GM18870 (cell line): Measurements from ENCODE around the gene IQSEC3.

Experiments
- ATAC-seq: cut with Tn5 transposase; IDR thresholded peaks from one replicate; pipeline ENCODE4 v1.9.1; 2021; ENCODE audit warnings: moderate library complexity; ENCODE audit not compliant: unreplicated experiment

IQSEC3 gene

DNA sequence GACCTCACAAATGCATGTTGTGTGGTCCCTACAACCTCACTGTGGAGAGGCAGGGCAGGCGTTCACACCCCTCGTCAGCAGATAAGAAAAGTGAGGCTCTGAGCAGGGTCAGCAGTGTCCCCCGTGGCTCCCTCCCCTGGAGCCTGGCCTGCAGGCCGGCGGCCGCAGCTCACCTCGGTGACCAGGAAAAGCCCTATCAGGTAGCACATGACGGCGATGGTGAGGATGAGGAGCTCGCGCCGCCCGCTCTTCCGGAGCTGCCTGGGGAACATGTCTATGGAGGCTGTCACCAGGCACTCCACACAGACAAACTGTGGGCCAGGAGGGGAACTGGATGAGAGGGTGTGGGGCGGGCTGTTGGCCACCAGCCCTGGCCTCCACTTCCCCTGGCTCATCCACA, 129.4 kb downstream of the IQSEC3 start:
- ATAC-seq, result no peak

DNA sequence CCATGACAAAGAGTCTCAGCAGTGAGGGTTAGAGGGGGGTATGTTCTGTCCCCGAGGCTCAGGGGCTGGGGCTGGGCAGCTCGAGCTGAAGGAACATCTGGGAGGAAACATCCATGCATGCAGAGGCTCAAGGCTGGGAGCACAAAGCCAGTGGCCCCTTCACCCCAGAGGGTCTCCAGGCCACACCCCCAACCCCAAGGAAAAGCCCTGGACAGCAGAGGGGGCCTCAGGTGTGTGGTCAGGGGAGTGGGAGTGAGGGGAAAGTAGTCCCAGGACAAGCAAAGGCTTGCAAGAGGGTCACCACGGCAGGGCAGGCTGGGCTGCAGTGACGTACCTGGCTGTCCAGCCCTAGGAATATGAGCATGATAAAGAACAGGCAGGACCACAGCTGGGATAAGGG, 129.9 kb downstream of the IQSEC3 start:
- ATAC-seq, result no peak

DNA sequence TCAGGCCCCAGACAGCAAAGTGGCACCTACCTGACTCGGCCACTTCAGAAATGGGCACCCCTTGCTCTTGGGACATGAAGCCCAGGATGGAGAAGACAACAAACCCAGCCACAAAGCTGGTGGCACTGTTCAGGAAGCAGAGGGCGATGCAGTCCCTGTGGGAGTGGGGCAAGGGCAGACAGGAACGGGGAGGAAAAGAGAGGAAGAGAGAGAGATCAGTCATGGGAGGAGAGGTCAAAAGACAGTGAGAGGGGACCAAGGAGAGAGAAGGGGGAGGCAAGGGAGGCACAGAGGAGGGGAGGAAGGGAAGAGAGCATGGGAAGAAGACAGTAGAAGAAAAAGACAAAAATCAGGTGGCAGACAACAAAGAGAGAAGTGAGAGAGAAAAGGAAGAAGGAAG, 130.8 kb downstream of the IQSEC3 start:
- no peak for ATAC-seq

DNA sequence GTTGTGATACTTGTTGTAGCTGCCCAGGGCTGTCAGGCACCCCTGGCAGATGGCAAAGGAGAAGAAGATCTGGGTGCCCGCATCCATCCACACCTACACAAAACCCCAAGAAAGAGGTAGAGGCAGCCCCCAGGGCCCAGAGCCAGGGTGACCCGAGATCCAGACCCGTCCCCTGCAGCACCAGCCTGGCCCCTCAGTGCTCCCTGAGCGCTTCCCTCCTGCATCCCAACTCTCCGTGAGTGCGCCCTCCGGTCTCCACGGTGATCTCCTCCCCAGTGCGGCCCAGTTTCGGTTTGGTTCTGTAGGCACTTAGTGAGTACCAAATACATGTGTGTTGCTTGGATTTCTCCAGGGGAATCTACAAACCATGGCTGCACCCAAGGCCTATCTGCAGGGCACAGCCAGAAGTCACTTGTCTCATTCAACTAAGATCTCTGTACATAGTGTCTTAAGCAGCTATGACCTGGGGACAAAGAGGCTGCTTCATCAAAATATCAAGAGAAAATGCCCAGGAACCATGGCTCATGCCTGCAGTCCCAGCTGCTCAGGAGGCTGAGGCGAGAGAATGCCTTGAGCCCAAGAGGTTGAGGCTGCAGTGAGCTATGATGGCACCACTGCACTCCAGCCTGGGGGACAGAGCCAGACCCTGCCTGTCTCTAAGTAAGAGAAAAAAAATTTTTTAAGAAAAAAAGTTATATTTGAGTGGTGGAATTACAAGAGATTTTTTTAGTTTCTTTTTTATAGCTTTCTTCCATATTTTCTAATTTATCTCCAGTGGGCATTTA, 131.5 kb downstream of the IQSEC3 start:
- ATAC-seq, result no peak

DNA sequence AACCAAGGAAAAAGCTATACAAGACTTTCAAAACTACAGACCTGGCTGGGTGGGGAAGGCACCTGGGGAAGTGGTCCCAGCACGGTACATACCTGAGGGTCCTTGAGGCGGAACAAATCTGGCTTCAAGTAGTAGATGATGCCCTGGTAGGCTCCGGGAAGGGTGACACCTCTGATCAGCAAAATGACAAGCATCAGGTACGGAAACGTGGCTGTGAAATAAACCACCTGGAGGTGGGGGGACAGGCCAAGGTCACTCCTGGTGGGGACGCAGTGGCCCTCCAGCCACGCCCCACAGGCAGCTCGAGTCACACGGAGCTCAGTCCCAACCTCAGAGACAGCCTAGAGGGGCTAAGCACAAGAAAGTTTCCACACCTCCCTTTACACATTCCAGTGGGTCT, 132.1 kb downstream of the IQSEC3 start:
- no peak for ATAC-seq

DNA sequence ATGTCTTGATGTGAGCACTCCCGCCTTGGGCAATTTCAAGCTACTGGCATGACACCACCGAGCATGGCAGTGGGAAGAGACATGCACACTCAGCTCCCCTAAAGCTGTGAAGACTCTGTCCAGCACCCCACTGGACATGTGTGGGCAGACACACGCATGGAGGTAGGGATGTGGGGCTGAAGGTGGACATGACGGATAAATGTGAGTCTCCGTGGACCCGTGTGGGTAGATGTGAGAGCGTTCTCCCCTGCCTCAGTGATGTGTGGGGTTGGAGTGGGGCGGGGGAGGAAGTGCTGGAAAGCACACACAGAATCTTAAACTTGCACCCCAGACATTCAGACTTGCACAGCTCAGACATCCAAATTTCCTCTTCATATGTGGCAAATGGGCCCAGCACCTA, 134.8 kb downstream of the IQSEC3 start:
- ATAC-seq, result no peak

DNA sequence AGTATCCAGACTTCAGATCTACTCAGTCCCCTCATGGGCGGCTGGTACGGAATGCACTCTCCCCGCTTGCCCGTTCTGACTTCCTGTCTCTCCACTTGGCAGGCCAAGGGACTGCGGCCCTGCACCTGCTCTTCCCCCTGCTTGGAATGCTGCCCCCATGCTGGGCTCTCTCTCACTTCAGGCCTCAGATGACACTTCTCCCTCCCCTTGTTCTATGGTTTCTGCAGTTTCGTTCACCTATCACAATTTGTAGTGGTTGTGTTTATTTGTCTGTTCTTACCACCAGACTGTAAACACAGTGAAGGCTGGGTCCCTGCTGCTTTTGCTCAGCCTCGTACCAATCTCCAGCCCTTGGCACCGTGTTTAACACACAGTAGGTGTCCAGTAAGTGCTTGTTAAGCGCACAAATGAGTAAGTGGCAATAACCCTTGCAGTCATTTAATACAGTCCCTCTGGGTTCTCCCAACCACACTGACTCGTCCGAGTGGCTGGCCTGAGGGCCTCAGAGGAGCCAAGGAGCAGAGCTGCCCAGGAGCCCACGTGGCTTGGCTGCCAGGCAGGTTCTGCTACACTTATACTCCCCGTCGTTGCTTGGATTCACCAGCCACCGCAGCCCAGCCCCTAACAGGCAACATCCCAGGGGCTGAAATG, 135.6 kb downstream of the IQSEC3 start:
- ATAC-seq, result no peak

DNA sequence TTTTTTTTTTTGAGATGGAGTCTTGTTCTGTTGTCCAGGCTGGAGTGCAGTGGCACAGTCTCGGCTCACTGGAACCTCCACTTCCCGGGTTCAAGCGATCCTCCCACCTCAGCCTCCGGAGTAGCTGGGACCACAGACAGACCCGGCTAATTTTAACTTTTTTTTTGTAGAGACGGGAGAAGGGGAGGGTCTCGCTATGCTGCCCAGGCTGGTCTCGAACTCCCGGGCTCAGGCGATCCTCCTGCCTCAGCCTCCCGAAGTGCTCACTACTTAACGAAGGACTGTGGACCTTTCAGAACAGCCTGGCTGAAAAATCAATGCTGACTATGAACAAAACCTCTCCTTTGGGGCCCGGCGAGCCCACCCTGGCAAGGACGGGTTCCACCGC, 136.5 kb downstream of the IQSEC3 start:
- ATAC-seq, result no peak

DNA sequence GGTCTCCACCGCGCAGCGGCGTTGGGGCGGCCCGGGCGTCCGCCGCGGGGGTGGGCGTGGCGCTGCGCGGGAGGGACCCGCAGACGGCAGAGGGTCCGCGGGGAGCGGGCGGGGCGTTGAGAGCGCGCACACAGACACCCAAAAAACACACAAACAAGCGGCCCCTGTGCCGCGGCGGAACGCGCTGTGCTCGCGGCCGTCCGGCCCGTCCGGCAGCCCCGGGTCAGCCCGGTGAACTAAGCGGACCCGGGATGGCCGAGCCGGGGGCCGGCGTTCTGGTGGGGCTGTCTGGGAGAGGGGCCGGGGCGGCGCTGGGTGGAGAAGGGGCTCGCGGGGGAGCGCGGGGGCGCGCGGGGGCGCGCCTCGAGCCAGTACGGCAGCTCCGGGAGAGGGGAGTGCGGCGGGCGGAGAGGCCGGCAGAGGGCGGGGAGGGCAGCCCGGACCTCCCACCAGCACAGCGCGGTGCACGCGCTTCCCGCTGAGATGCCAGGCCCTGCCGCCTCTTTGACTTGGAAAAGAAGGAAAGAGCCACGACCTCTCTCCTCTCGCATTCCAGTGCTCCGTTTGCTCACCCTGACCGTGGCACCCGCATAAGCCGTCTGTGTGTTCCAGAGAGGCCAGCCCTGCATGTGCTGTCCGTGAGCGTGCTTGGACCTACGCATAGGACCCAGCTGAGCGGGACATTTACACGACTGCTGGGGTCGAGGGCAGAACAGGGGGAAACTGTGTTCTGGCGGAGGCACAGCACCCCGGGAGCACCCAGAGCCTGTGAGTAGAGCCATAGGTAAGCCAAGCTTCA, 137.1 kb downstream of the IQSEC3 start:
- ATAC-seq, result no peak

DNA sequence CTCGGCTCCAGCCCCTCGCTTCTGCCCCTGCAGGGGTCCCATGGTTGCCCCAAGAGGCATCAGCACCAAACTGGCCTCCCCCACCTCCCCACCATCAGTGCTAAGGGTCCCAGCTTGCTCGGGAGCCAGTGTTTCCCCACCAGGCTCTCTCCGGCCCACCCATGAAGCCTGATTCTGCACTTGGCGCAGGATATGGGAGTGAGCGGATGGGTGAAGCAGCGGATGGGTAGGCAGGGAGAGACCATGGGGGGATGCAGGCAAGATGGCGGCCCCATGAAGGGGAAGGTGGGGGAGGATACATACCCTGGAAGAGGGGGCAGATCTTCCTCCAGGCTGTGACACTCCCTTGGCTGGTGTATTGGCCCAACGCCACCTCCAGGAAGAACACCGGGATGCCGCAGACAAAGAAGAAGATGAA, 137.7 kb downstream of the IQSEC3 start:
- ATAC-seq, result no peak

DNA sequence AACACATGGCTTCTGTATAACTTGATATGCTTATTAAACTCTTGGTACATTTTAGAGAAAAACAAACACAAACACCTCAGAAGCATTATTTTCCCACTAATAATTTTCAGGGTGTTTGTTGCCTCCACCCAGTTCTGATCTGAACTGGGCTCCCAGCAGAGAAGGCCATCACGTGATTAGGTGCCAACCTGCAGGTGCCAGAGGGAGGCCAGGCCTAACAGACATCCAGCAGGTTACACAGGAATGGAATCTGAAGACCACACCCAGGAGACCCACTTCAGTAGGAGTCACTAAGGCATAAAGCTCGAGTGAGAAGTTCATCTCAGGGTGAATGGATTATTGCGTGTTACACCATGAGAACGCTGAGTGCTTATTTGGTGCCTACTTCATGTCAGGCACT, 138.5 kb downstream of the IQSEC3 start:
- ATAC-seq, result no peak

DNA sequence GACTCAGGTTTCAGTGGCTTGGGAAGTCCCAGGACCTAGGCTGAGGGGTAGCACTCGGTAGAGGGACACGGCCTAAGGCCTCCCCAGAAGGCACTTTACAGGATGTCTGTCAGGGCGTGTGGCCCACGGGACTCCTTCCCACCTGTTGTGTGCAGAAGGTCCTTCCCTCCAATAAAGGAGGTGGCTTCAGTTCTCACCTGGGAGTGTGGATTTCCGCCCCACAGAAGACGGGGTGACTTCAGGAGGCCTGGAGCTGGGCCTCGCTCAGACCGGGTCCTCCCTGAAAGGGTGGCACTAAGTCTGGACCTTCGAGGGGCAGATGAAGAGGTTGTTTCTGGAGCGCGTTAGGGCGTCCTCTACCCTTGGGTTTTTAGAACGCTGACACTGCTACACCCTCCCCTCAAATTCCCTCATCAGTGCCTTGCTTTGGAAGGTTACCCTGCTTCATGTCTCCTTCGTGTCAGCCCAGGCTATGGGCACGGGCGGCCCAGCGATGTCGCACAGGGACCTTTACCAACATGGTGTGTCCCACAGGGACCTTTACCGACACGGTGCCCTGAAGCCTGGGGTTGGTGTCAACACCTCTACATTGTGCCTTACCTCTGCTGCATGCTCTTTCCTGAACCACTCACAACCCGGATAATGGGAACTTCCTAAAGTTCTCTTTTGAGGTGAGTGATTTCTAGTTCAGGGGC, 140.3 kb downstream of the IQSEC3 start:
- no peak for ATAC-seq

DNA sequence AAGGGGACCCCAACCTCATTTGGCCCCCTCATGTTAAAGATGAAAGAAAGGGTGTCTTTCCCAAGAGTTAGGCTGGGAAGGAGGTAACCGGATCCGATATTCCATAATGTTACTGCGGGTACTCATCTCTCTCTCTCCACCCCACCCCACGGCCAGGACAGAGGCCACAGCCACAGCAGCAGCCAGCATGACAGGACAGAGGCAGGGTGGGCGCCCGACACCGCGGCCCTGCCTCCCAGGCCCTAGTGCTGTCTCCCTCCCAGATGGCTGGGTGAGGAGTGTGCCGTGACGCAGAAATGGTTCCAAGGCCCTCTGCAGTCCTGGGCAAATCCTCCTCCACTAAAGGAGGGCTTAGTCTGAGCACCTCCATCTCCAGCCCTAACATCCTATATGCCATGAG, 141.2 kb downstream of the IQSEC3 start:
- ATAC-seq, result no peak

DNA sequence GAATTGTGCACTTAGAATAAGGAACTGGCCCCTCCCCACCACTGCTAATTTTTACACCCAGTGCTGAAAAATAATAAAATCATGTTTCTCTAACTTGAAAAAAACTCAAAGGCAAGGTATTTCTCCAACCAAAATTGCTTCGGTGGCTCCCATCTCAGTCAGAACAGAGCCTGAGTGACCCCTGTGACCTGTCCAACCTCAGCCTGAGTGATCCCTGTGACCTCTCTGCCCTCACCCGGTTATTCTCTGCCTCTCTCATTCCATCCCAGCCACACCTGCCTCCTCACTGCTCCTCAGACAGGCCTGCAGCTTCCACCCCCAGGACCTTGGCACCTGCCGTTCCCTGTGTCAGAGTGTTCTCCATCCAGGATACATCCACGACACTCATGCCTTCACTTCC, 142.2 kb downstream of the IQSEC3 start:
- no peak for ATAC-seq

DNA sequence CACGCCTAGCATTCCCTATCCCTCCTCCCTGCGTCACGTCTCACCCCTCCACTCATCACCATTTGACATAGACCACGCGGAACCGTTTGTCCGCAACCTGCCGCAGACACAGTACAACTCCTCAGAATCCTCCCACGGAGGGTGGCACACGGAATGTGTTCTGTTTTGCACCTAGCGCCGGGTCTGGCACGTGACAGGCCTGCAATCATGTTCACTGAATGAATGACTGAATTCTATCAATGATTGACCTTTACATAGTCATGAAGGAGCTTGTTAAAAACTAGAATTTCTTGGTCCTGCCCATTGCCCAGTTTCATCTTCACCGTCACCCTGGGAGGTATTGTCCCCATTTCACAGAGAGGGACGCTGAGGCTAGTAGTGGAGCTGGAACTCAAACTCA, 142.7 kb downstream of the IQSEC3 start:
- no peak for ATAC-seq

DNA sequence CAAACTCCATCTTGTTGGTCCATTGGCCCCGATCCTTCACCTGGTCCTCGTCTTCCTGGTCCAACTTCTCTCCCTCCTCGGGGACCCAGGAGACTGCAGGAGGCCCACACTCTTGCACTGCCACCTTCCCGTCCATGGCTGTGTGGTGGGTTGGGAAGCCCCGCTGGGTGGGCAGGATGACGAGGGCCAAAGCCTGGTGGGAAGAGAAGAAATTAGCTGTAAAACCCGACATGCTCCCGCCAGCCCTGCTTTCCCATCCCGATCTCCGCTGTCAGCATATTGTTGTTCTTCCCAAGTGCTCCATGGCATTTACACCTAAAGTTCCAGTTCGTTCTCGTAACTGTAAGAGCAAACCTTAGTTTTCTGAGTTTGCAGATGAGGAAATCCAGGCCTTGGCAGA, 143.3 kb downstream of the IQSEC3 start:
- ATAC-seq, result no peak

DNA sequence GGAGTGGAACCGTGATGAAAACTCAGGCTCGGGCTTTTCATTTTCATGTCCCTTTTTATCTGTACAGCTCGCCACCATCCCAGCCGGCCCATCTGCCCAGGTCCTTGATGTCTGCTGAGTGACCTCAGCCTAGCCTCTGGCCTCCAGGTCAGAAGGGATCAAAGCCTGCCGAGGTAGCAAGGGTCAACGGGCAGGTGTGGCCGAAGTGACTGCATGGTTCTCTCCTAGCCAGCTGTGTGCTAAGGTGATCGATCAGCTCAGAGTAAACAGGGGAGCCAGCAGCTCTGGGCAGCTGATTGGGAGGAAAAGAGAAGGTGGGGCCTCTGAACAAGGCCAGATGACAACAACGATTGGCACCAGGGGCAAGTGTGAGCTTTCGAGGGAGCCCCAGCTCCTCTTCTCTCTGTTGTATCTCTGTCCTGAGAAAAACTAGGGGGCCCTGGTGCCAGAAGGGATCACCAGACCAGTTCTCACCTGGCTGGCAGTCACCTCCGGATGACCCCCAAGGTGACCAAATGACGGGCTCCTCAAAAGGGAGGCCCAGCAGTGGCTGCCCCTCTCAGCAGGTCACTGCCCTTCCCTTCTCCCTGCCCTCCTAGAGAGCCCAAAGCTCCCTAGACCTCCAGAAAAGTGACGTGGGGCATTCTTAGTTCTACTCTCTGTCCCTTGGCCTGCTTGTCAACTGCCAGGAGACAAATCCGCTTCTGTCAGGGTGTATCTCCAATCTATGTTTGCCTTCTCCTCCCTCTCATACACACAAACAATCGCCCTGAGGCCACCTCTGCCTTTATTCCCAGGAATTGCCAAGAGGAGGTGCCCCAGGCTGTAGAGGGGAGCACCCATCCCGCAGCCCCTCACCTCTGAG, 143.9 kb downstream of the IQSEC3 start:
- ATAC-seq, result no peak

DNA sequence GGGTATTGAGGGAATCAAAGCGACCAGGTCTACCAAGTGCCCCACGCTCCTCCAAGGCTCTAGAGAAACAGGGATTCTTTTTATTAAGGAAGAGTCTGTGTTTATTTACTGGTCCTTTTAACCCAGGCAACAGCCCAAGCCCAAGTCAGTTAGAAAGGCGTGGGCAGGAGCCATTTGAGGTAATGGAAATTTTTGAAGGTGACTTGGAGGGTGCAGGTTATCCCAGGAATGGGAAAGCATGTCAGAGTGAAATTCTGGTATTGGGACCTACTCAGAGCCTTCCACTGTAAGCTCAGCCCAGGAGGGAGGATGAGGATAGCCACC, 144.5 kb downstream of the IQSEC3 start:
- ATAC-seq, result no peak

DNA sequence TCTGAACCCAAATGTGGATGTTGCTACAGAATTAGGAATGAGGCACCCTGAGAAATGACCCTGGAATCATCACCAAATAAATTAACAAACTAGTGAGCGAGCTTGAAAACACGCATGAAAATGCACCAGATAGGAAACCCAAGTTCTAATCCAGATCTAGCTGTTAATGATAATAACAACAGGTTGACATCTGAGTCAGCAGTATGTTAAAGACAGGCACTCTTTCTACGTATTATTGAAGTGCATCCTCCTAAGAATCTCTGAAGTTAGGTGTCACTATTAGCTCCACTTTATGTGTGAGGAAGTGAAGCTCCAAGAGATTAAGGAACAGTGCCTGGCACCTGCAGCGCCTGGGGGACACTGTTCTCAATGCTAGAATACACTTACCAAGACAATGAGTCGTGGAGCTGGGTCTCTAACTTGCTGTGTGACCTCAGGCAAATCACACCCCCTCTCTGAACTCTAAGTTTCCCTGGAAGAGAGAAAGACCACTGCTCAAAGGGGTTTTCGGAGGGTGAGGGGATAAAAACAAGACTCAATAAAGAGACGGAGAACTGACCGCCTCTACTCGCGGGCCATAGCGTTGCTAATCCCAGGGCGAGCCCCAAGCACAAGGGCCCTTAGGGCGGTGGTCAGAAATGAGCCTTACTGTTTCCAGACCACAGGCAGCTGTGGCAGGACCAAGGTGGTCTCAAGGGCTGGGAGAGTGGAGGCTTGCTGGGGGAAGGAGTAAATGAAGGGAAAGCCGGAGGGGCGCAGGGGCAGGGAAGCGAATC, 145.3 kb downstream of the IQSEC3 start:
- no peak for ATAC-seq

DNA sequence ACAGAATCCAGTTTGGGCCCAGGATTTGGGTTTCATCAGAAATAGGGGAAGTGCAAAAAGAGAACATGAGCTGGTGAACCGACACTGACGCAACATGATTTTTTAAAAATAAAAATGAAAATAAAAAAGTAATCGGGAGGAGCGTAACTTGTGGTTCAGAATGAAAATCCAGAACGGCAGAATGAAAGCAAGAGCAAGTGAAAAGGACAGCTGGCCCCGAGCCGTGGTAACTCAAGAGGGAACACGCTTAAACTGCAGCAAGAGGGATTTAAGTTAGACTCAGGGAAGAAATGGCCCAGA, 145.8 kb downstream of the IQSEC3 start:
- no peak for ATAC-seq
